SH-SY5Y (cell line): ENCODE results near the gene GLI3.

Source experiments
- GATA2 ChIP-seq: IDR thresholded peaks from 2 replicates; pipeline ENCODE4 v1.6.1; 2011; ENCODE audit warnings: mild to moderate bottlenecking, low read depth, low read length
- GATA3 ChIP-seq: IDR thresholded peaks from 2 replicates; pipeline ENCODE4 v1.6.1; 2011; ENCODE audit warnings: low read depth, mild to moderate bottlenecking, low read length, moderate library complexity

DNA sequence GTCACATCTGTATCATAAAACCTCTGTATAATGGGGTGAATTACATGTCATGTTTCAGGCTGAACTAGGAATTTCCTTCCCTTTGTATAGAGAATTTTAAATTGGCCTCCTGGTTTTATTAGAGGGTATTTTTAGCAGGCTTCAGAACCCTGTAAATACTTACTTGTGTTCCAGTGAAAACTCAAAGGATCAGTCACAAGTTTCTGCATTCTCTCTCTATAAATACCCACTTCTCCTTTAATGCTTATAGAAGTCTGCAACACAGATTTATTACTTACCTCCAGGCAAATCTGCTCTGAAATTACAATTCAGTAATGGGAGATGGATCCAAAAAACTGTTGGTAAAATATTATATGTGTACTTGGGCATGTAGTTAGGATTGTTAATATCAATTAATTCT is 161.6 kb downstream of the GLI3 start:
- TF ChIP-seq GATA3 (no peak), GATA2 (no peak)
